Adrenal gland (tissue), 5 donors: ENCODE measurements around the gene RYR1.

Source experiments
- CTCF ChIP-seq, 6 experiments: fragments of 450-650 bp in 4 of 6; fragments of 200-600 bp in 2 of 6; sonication (generic) in 1 of 6; IDR thresholded peaks; 1 replicate in 5 of 6; 2 replicates in 1 of 6; pipeline versions ENCODE4 v1.5.1 to v1.8.0; 2016 to 2021; ENCODE audit warnings: antibody characterized with exemption in 6 of 6, mild to moderate bottlenecking in 2 of 6, moderate library complexity in 1 of 6
- POLR2A ChIP-seq, 2 donors: fragments of 450-650 bp; IDR thresholded peaks; one replicate each; pipeline ENCODE4 v1.6.1; 2017; ENCODE audit warnings: antibody characterized with exemption in 2 of 2, mild to moderate bottlenecking in 2 of 2, moderate library complexity in 1 of 2
- donor health status: DM: no; HTN: no; CAD: no.

- TF ChIP-seq CTCF (IDR thresholded peaks at IDR 0.05): no peak
- no peak for TF ChIP-seq POLR2A (IDR thresholded peaks at IDR 0.05)
These were observed 8.3 kb downstream of the RYR1 start for GRCh38 chr19:38441657-38442348.
